PFSK-1 (cell line): ENCODE data around the gene PLEKHA6.

Experiments
- FOXP2 ChIP-seq: optimal IDR thresholded peaks from 2 replicates; pipeline ENCODE3; 2011; ENCODE audit warnings: borderline replicate concordance, control low read depth, inconsistent platforms; ENCODE audit not compliant: insufficient read depth; ENCODE audit errors: extremely low read length, extremely low read depth
- POLR2AphosphoS5 ChIP-seq: IDR thresholded peaks from 2 replicates; pipeline ENCODE4 v1.6.1; 2012; ENCODE audit warnings: low read depth, mild to moderate bottlenecking, control low read depth, low read length, moderate library complexity
- REST ChIP-seq, 2 experiments: IDR thresholded peaks; 2 replicates each; pipeline versions ENCODE4 v1.6.1 to v1.8.0; 2011 to 2012; ENCODE audit warnings: low read depth in 2 of 2, low read length in 2 of 2, control low read depth in 1 of 2, inconsistent platforms in 1 of 2, mild to moderate bottlenecking in 1 of 2, moderate library complexity in 1 of 2; ENCODE audit not compliant: insufficient read depth in 1 of 2
- SIN3A ChIP-seq: IDR thresholded peaks from 2 replicates; pipeline ENCODE4 v1.6.1; 2012; ENCODE audit warnings: mild to moderate bottlenecking, low read length, moderate library complexity, borderline replicate concordance; ENCODE audit not compliant: insufficient read depth
- TAF1 ChIP-seq: IDR thresholded peaks from 2 replicates; pipeline ENCODE4 v1.6.1; 2012; ENCODE audit warnings: low read length, control low read depth, borderline replicate concordance; ENCODE audit not compliant: insufficient read depth

PLEKHA6 gene

GRCh38 chr1:204204944-204205343, 154.8 kb downstream of the PLEKHA6 start:
- no peak for TF ChIP-seq FOXP2
- TF ChIP-seq POLR2AphosphoS5 = no peak
- TF ChIP-seq REST (IDR thresholded peaks at IDR 0.05; ENCODE audit: insufficient read depth in 1 of 2, low read depth in 2 of 2, low read length in 2 of 2) = no peak
- TF ChIP-seq TAF1 = no peak
- TF ChIP-seq SIN3A = no peak

GRCh38 chr1:204203206-204203767, 156.4 kb downstream of the PLEKHA6 start:
- TF ChIP-seq FOXP2 (no peak), TAF1 (no peak), POLR2AphosphoS5 (no peak), REST (IDR thresholded peaks at IDR 0.05; ENCODE audit: insufficient read depth in 1 of 2, low read depth in 2 of 2, low read length in 2 of 2) (no peak), SIN3A (no peak)

GRCh38 chr1:204202481-204202880, 157.2 kb downstream of the PLEKHA6 start:
- no peak for TF ChIP-seq TAF1
- TF ChIP-seq FOXP2 = no peak
- TF ChIP-seq POLR2AphosphoS5 = no peak
- TF ChIP-seq REST (IDR thresholded peaks at IDR 0.05; ENCODE audit: insufficient read depth in 1 of 2, low read depth in 2 of 2, low read length in 2 of 2) = no peak
- TF ChIP-seq SIN3A = no peak

GRCh38 chr1:204201348-204202040, 158.2 kb downstream of the PLEKHA6 start:
- TF ChIP-seq POLR2AphosphoS5 (no peak), FOXP2 (no peak), TAF1 (no peak), SIN3A (no peak), REST (IDR thresholded peaks at IDR 0.05; ENCODE audit: insufficient read depth in 1 of 2, low read depth in 2 of 2, low read length in 2 of 2) (no peak)

GRCh38 chr1:204199579-204199978, 160.2 kb downstream of the PLEKHA6 start:
- no peak for TF ChIP-seq REST (IDR thresholded peaks at IDR 0.05; ENCODE audit: insufficient read depth in 1 of 2, low read depth in 2 of 2, low read length in 2 of 2)
- no peak for TF ChIP-seq TAF1
- no peak for TF ChIP-seq POLR2AphosphoS5
- TF ChIP-seq FOXP2 = no peak
- TF ChIP-seq SIN3A = no peak
